K562 (cell line): ENCODE results near the gene GSTA2. TPM values are rescaled to one million over a fixed set of nuclear protein-coding genes. Genes with fewer than 3 reads are reported as not detected.

Experiments
- ATAC-seq: fragments of 200-7000 bp; cut with Tn5 transposase; 3 replicates; pipeline ENCODE4 v1.9.1; 2020; ENCODE audit warnings: moderate library complexity
- BruUV-seq: library from RNA; stranded (reverse); fragments of 400-500 nt; replicated peaks from 2 replicates; lab custom pipeline; 2021; lab: Mats Ljungman, UMichigan
- CTCF ChIA-PET: fragments of 300-600 bp; formaldehyde crosslinking; extraction: SDS; loops from one replicate; lab custom pipeline; 2021; ENCODE audit warnings: low intra/inter-chr PET ratio; lab: Yijun Ruan, JAX
- POLR2A ChIA-PET: fragments of 300-600, 350-650 bp; sonication (Branson Sonifier 250); formaldehyde crosslinking; extraction: SDS; loops from one replicate; lab custom pipeline; 2021; ENCODE audit warnings: antibody characterized with exemption, inconsistent platforms; lab: Yijun Ruan, JAX
- DNase-seq, 4 experiments: peaks; one replicate each; pipeline versions ENCODE4 v3.0.0 to v3.0.0-alpha.2; 2011 to 2018; ENCODE audit warnings: low spot score in 3 of 4, mixed read lengths in 3 of 4; ENCODE audit errors: extremely low read depth in 1 of 4
- FAIRE-seq: peaks from 2 replicates; lab custom pipeline; 2011; peaks lifted over from hg19 to GRCh38; lab: Jason Lieb, UNC
- H2AFZ ChIP-seq: 2 replicates; pipeline ENCODE4 v1.6.0; 2011; ENCODE audit warnings: low read depth, low read length, control low read depth, inconsistent platforms
- H3K27ac ChIP-seq: fragments of 200-600 bp; 3 replicates; pipeline ENCODE4 v1.8.0; 2011; ENCODE audit warnings: low read depth, mild to moderate bottlenecking, control low read depth, inconsistent platforms, low read length, moderate library complexity, mixed read lengths; ENCODE audit errors: extremely low read depth
- H3K27me3 ChIP-seq, 2 experiments: fragments of 300-600 bp in 1 of 2; 2 replicates in 1 of 2; 3 replicates in 1 of 2; pipeline versions ENCODE4 v1.6.0 to v1.8.0; 2011; ENCODE audit warnings: inconsistent platforms in 2 of 2, low read length in 2 of 2, mild to moderate bottlenecking in 1 of 2, mixed read lengths in 1 of 2, moderate library complexity in 1 of 2; ENCODE audit not compliant: control insufficient read depth in 2 of 2, insufficient read depth in 2 of 2
- H3K36me3 ChIP-seq: fragments of 300-600 bp; 3 replicates; pipeline ENCODE4 v1.8.0; 2011; ENCODE audit warnings: mild to moderate bottlenecking, low read length, inconsistent platforms; ENCODE audit not compliant: control insufficient read depth, insufficient read depth
- H3K4me1 ChIP-seq, 2 experiments: fragments of 200-600 bp in 1 of 2; replicated peaks in 1 of 2; 2 replicates in 1 of 2; 3 replicates in 1 of 2; pipeline versions ENCODE4 v1.5.1 to v1.8.0; 2011; ENCODE audit warnings: inconsistent platforms in 2 of 2, low read length in 2 of 2, mild to moderate bottlenecking in 1 of 2, mixed read lengths in 1 of 2, moderate library complexity in 1 of 2; ENCODE audit not compliant: control insufficient read depth in 2 of 2, insufficient read depth in 2 of 2
- H3K4me2 ChIP-seq: 2 replicates; pipeline ENCODE4 v1.6.1; 2011; ENCODE audit warnings: low read length, control low read depth, inconsistent platforms, mixed read lengths; ENCODE audit not compliant: insufficient read depth
- H3K4me3 ChIP-seq: fragments of 200-600 bp; sonication (generic), shearing (Covaris generic); 2 replicates; pipeline ENCODE4 v1.5.1; 2016; ENCODE audit warnings: control low read depth, inconsistent platforms
- H3K79me2 ChIP-seq: fragments of 200-600 bp; 3 replicates; pipeline ENCODE4 v1.8.0; 2011; ENCODE audit warnings: low read length, inconsistent platforms; ENCODE audit not compliant: control insufficient read depth, insufficient read depth
- H3K9ac ChIP-seq, 2 experiments: 2 replicates each; pipeline versions ENCODE4 v1.6.0 to v1.6.1; 2011; ENCODE audit warnings: low read depth in 2 of 2, low read length in 2 of 2, control low read depth in 1 of 2, inconsistent platforms in 1 of 2, mild to moderate bottlenecking in 1 of 2, mixed read lengths in 1 of 2; ENCODE audit not compliant: insufficient read depth in 1 of 2
- H3K9me1 ChIP-seq: one replicate; pipeline ENCODE4 v1.6.0; 2011; ENCODE audit warnings: inconsistent platforms, mild to moderate bottlenecking, low read length, moderate library complexity; ENCODE audit not compliant: control insufficient read depth, insufficient read depth
- H3K9me3 ChIP-seq: replicated peaks from 2 replicates; pipeline ENCODE4 v1.5.1; 2011; ENCODE audit warnings: low read depth, low read length, inconsistent platforms; ENCODE audit not compliant: control insufficient read depth, insufficient read depth
- H4K20me1 ChIP-seq: replicated peaks from 2 replicates; pipeline ENCODE4 v1.6.1; 2011; ENCODE audit warnings: low read length, inconsistent platforms, mixed read lengths; ENCODE audit not compliant: control insufficient read depth, insufficient read depth
- HCFC1 ChIP-seq: IDR thresholded peaks from 2 replicates; pipeline ENCODE4 v1.6.1; 2012; ENCODE audit warnings: low read depth, low read length, improper control_type of control experiment
- NFE2 ChIP-seq: IDR thresholded peaks from 2 replicates; pipeline ENCODE4 v1.6.1; 2014; ENCODE audit warnings: antibody characterized with exemption, low read depth
- PCBP2 ChIP-seq: fragments of 200-400 bp; formaldehyde crosslinking; IDR thresholded peaks from 2 replicates; pipeline ENCODE4 v1.6.1; 2018; ENCODE audit warnings: low read length, low read depth, mild to moderate bottlenecking, moderate library complexity; ENCODE audit not compliant: poor library complexity, severe bottlenecking
- SREBF1 ChIP-seq: fragments of 150-350 bp; IDR thresholded peaks from 2 replicates; pipeline ENCODE4 v1.6.1; 2014; ENCODE audit warnings: antibody characterized with exemption, low read depth, low read length, borderline replicate concordance
- THRAP3 ChIP-seq: fragments of 450-650 bp; IDR thresholded peaks from 2 replicates; pipeline ENCODE4 v1.6.1; 2016; ENCODE audit warnings: mild to moderate bottlenecking, inconsistent platforms, borderline replicate concordance
- TOE1 ChIP-seq, 2 experiments: fragments of 450-650 bp in 1 of 2; sonication (generic) in 1 of 2; formaldehyde crosslinking in 1 of 2; IDR thresholded peaks; 2 replicates each; pipeline versions ENCODE4 v1.7.1 to v1.8.0; 2016 to 2022; ENCODE audit warnings: borderline replicate concordance in 2 of 2, mild to moderate bottlenecking in 2 of 2, antibody characterized with exemption in 1 of 2, inconsistent platforms in 1 of 2, low read depth in 1 of 2, missing genetic modification reagents in 1 of 2, moderate library complexity in 1 of 2
- ZBTB2 ChIP-seq: fragments of 450-650 bp; IDR thresholded peaks from 2 replicates; pipeline ENCODE4 v1.6.1; 2016; ENCODE audit warnings: antibody characterized with exemption
- ZNF197 ChIP-seq: fragments of 200-800 bp; sonication (Bioruptor generic); IDR thresholded peaks from 2 replicates; pipeline ENCODE4 v1.6.1; 2016; ENCODE audit warnings: low read depth, missing genetic modification characterization, missing compliant biosample characterization
- WGBS: fragments of 100-300 bp; shearing (Covaris generic); methylation state at CpG from one replicate; pipeline ENCODE4 v1.1.6; 2016; ENCODE audit warnings: low coverage, mixed read lengths; ENCODE audit not compliant: insufficient coverage; ENCODE audit errors: missing lambda C conversion rate; 5-methylcytosine and 5-hydroxymethylcytosine counted together
- in situ Hi-C: fragments of 300-500 bp; cut with MboI; formaldehyde crosslinking; loops from 4 replicates; pipeline ENCODE4 v1.15.0; 2018; ENCODE audit warnings: inconsistent platforms, mixed read lengths
- intact Hi-C: fragments of 100-400 bp; cut with micrococcal nuclease; formaldehyde crosslinking; loops from 2 replicates; pipeline ENCODE4 v1.14.2; 2022
- polyA plus RNA-seq, 8 experiments: library from polyadenylated mRNA; depleted of rRNA in 4 of 8; stranded (reverse) in 5 of 8; unstranded in 3 of 8; fragments of >200 nt; fragmentation: Nextera tagmentation in 2 of 8; fragmentation: Illumina TruSeq in 1 of 8; extraction: Ambion mirVana in 2 of 8; extraction: Trizol in 1 of 8; gene quantifications; 2 replicates each; pipeline versions ENCODE4 v1.2.1 to v1.2.3, GENCODE V29; 2011 to 2014; ENCODE audit warnings: inconsistent platforms in 1 of 8, missing spikeins in 1 of 8
- total RNA-seq, 7 experiments: library from RNA; depleted of rRNA in 6 of 7; stranded (reverse); fragments of >200 nt in 6 of 7; fragmentation: Illumina TruSeq in 2 of 7; extraction: Trizol in 2 of 7; gene quantifications; 2 replicates each; pipeline versions ENCODE4 v1.2.1 to v1.2.3, GENCODE V29; 2011 to 2021; ENCODE audit warnings: low replicate concordance in 1 of 7
- TF ChIP-seq, protein P1 (sequence below): fragments of 450-650 bp; IDR thresholded peaks from 2 replicates; pipeline ENCODE4 v1.6.1; 2016; ENCODE audit warnings: missing biosample characterization, missing genetic modification characterization
- TF ChIP-seq, protein P2 (sequence below): sonication (generic); formaldehyde crosslinking; IDR thresholded peaks from 2 replicates; pipeline ENCODE4 v1.8.1; 2022; ENCODE audit warnings: missing genetic modification reagents
- TF ChIP-seq, protein P3 (sequence below), 3 experiments: IDR thresholded peaks in 2 of 3; conservative IDR thresholded peaks in 1 of 3; 2 replicates each; pipeline ENCODE4 v1.5.1; 2011 to 2012; ENCODE audit warnings: low read length in 3 of 3, mild to moderate bottlenecking in 3 of 3, control low read depth in 2 of 3, improper control_type of control experiment in 1 of 3, inconsistent platforms in 1 of 3, low read depth in 1 of 3, mixed read lengths in 1 of 3, moderate library complexity in 1 of 3; ENCODE audit not compliant: insufficient read depth in 2 of 3

GSTA2 gene
- total and polyA plus RNA-seq, 9 of the 15 experiments (the other 6 are each of a cell fraction or from before 2014, with no cell fraction given), result 0.11 to 0.24 (median 0.14) TPM; not detected in 3

- Histone ChIP-seq H2AFZ (no peak overlapping the region), H3K9ac (no peak overlapping the region), H3K9me3 (no peaks in the 10 kb centered on the region), H3K9me1 (no peaks in the 10 kb centered on the region), H3K79me2 (no peaks in the 10 kb centered on the region), H3K4me2 (no peak overlapping the region), H4K20me1 (no peaks in the 10 kb centered on the region), H3K27me3 (peaks cover 0 to 4% of the 10 kb centered on the region in 2 experiments; a peak in 1 of 5 replicates), H3K27ac (no peak overlapping the region), H3K4me1 (no peaks in the 10 kb centered on the region), H3K36me3 (no peaks in the 10 kb centered on the region), H3K4me3 (no peak overlapping the region)
- no TSS peak for BruUV-seq
- CTCF ChIA-PET, result no interaction called here
- no peak for TF ChIP-seq ZNF197 (CRISPR knock-in tag)
- no peak for TF ChIP-seq NFE2
- TF ChIP-seq, protein P1, sequence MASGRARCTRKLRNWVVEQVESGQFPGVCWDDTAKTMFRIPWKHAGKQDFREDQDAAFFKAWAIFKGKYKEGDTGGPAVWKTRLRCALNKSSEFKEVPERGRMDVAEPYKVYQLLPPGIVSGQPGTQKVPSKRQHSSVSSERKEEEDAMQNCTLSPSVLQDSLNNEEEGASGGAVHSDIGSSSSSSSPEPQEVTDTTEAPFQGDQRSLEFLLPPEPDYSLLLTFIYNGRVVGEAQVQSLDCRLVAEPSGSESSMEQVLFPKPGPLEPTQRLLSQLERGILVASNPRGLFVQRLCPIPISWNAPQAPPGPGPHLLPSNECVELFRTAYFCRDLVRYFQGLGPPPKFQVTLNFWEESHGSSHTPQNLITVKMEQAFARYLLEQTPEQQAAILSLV (tag), result no peak
- TF ChIP-seq PCBP2, result no peak
- TF ChIP-seq, protein P2, sequence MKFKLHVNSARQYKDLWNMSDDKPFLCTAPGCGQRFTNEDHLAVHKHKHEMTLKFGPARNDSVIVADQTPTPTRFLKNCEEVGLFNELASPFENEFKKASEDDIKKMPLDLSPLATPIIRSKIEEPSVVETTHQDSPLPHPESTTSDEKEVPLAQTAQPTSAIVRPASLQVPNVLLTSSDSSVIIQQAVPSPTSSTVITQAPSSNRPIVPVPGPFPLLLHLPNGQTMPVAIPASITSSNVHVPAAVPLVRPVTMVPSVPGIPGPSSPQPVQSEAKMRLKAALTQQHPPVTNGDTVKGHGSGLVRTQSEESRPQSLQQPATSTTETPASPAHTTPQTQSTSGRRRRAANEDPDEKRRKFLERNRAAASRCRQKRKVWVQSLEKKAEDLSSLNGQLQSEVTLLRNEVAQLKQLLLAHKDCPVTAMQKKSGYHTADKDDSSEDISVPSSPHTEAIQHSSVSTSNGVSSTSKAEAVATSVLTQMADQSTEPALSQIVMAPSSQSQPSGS, result no peak
- TF ChIP-seq TOE1 (IDR thresholded peaks at IDR 0.05; ENCODE audit: borderline replicate concordance), result no peak
- TF ChIP-seq TOE1 (CRISPR knock-in tag; IDR thresholded peaks at IDR 0.05; ENCODE audit: borderline replicate concordance, low read depth), result no peak
- no peak for TF ChIP-seq THRAP3
- TF ChIP-seq, protein P3, sequence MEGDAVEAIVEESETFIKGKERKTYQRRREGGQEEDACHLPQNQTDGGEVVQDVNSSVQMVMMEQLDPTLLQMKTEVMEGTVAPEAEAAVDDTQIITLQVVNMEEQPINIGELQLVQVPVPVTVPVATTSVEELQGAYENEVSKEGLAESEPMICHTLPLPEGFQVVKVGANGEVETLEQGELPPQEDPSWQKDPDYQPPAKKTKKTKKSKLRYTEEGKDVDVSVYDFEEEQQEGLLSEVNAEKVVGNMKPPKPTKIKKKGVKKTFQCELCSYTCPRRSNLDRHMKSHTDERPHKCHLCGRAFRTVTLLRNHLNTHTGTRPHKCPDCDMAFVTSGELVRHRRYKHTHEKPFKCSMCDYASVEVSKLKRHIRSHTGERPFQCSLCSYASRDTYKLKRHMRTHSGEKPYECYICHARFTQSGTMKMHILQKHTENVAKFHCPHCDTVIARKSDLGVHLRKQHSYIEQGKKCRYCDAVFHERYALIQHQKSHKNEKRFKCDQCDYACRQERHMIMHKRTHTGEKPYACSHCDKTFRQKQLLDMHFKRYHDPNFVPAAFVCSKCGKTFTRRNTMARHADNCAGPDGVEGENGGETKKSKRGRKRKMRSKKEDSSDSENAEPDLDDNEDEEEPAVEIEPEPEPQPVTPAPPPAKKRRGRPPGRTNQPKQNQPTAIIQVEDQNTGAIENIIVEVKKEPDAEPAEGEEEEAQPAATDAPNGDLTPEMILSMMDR (IDR thresholded peaks at IDR 0.05 in 2 of 3, conservative IDR thresholded peaks at IDR 0.05 in 1 of 3; ENCODE audit: insufficient read depth in 2 of 3, low read depth in 1 of 3, low read length in 3 of 3), result no peak
- no peak for TF ChIP-seq ZBTB2
- no peak for TF ChIP-seq HCFC1
- no peak for TF ChIP-seq SREBF1
- POLR2A ChIA-PET, result no interaction called here
- ATAC-seq, result no peak
- in situ Hi-C loops (no loop called here), intact Hi-C loops (no loop called here)
- no peak for FAIRE-seq
- 0% methylated on average over 3 of the region's 3 CpGs for WGBS
- DNase-seq, result no peak
Measured at GRCh38 chr6:52754443-52754842, 8.8 kb downstream of the GSTA2 start.
